K562 (cell line): Measurements from ENCODE around the gene TUB. TPM values are rescaled to one million over a fixed set of nuclear protein-coding genes. Genes with fewer than 3 reads are reported as not detected.

Experiments used
- CBX8 ChIP-seq: fragments of 200-600 bp; sonication (generic); IDR thresholded peaks from 2 replicates; pipeline ENCODE4 v1.6.1; 2012; ENCODE audit warnings: borderline replicate concordance, mixed run types, low read depth, mild to moderate bottlenecking, moderate library complexity, mixed read lengths, low read length, control low read depth, inconsistent platforms; ENCODE audit not compliant: poor library complexity, severe bottlenecking; ENCODE audit errors: extremely low read depth
- CREM ChIP-seq: IDR thresholded peaks from 2 replicates; pipeline ENCODE4 v1.6.1; 2014; ENCODE audit warnings: antibody characterized with exemption, low read depth
- DACH1 ChIP-seq: fragments of 450-650 bp; IDR thresholded peaks from 2 replicates; pipeline ENCODE4 v1.6.1; 2018; ENCODE audit not compliant: partially characterized antibody
- DEAF1 ChIP-seq: fragments of 450-650 bp; formaldehyde crosslinking; IDR thresholded peaks from 2 replicates; pipeline ENCODE4 v1.4.0; 2020; ENCODE audit warnings: mild to moderate bottlenecking, moderate library complexity
- E2F6 ChIP-seq, 2 experiments: IDR thresholded peaks; 2 replicates each; pipeline ENCODE4 v1.6.1; 2011; ENCODE audit warnings: borderline replicate concordance in 1 of 2, control low read depth in 1 of 2, low read depth in 1 of 2, low read length in 1 of 2, mild to moderate bottlenecking in 1 of 2, mixed read lengths in 1 of 2, moderate library complexity in 1 of 2; ENCODE audit not compliant: insufficient read depth in 1 of 2, insufficient read length in 1 of 2, poor library complexity in 1 of 2, severe bottlenecking in 1 of 2; ENCODE audit errors: extremely low read depth in 1 of 2
- EGR1 ChIP-seq: fragments of 450-650 bp; conservative IDR thresholded peaks from 2 replicates; pipeline ENCODE4 v1.6.1; 2017; ENCODE audit warnings: mild to moderate bottlenecking
- ELF2 ChIP-seq: fragments of 250-450 bp; sonication (Bioruptor Pico); IDR thresholded peaks from 2 replicates; pipeline ENCODE4 v1.5.0; 2021; ENCODE audit warnings: mild to moderate bottlenecking
- FOXJ3 ChIP-seq: sonication (generic); formaldehyde crosslinking; IDR thresholded peaks from 2 replicates; pipeline ENCODE4 v1.4.0; 2020; ENCODE audit warnings: mild to moderate bottlenecking, missing genetic modification reagents
- HIVEP1 ChIP-seq: fragments of 250-450 bp; sonication (Bioruptor Pico); IDR thresholded peaks from 2 replicates; pipeline ENCODE4 v1.4.0; 2020; ENCODE audit warnings: mild to moderate bottlenecking
- HSF4 ChIP-seq: fragments of 250-450 bp; sonication (Bioruptor Pico); IDR thresholded peaks from 2 replicates; pipeline ENCODE4 v2.1.2; 2022; ENCODE audit warnings: mild to moderate bottlenecking, moderate library complexity, borderline replicate concordance
- MTA2 ChIP-seq: fragments of 450-650 bp; IDR thresholded peaks from 2 replicates; pipeline ENCODE4 v1.6.1; 2016; ENCODE audit warnings: low read depth
- NFIC ChIP-seq: fragments of 450-650 bp; IDR thresholded peaks from 2 replicates; pipeline ENCODE4 v1.6.1; 2017; ENCODE audit warnings: mild to moderate bottlenecking, inconsistent platforms
- PCBP2 ChIP-seq: fragments of 200-400 bp; formaldehyde crosslinking; IDR thresholded peaks from 2 replicates; pipeline ENCODE4 v1.6.1; 2018; ENCODE audit warnings: low read length, low read depth, mild to moderate bottlenecking, moderate library complexity; ENCODE audit not compliant: poor library complexity, severe bottlenecking
- SMC3 ChIP-seq: conservative IDR thresholded peaks from 2 replicates; pipeline ENCODE4 v1.6.1; 2011; ENCODE audit warnings: low read depth, low read length, improper control_type of control experiment; ENCODE audit not compliant: insufficient read depth
- SP1 ChIP-seq: sonication (generic); formaldehyde crosslinking; IDR thresholded peaks from 2 replicates; pipeline ENCODE4 v1.8.1; 2022; ENCODE audit warnings: mild to moderate bottlenecking, missing genetic modification reagents
- SPI1 ChIP-seq: IDR thresholded peaks from 2 replicates; pipeline ENCODE4 v1.6.1; 2011; ENCODE audit warnings: low read depth, low read length, control low read depth, borderline replicate concordance
- TRIM25 ChIP-seq: fragments of 450-650 bp; IDR thresholded peaks from 2 replicates; pipeline ENCODE4 v1.7.0; 2016; ENCODE audit warnings: borderline replicate concordance
- ZNF347 ChIP-seq: fragments of 450-650 bp; formaldehyde crosslinking; IDR thresholded peaks from 2 replicates; pipeline ENCODE4 v1.4.0; 2020; ENCODE audit warnings: low read depth, mild to moderate bottlenecking, moderate library complexity
- ZNF584 ChIP-seq: fragments of 200-800 bp; sonication (Bioruptor generic); IDR thresholded peaks from 2 replicates; pipeline ENCODE4 v1.6.1; 2016; ENCODE audit warnings: low read depth, mild to moderate bottlenecking, missing genetic modification characterization, missing compliant biosample characterization
- polyA plus RNA-seq, 8 experiments: library from polyadenylated mRNA; depleted of rRNA in 4 of 8; stranded (reverse) in 5 of 8; unstranded in 3 of 8; fragments of >200 nt; fragmentation: Nextera tagmentation in 2 of 8; fragmentation: Illumina TruSeq in 1 of 8; extraction: Ambion mirVana in 2 of 8; extraction: Trizol in 1 of 8; gene quantifications; 2 replicates each; pipeline versions ENCODE4 v1.2.1 to v1.2.3, GENCODE V29; 2011 to 2014; ENCODE audit warnings: inconsistent platforms in 1 of 8, missing spikeins in 1 of 8
- total RNA-seq, 7 experiments: library from RNA; depleted of rRNA in 6 of 7; stranded (reverse); fragments of >200 nt in 6 of 7; fragmentation: Illumina TruSeq in 2 of 7; extraction: Trizol in 2 of 7; gene quantifications; 2 replicates each; pipeline versions ENCODE4 v1.2.1 to v1.2.3, GENCODE V29; 2011 to 2021; ENCODE audit warnings: low replicate concordance in 1 of 7
- TF ChIP-seq, protein P1 (sequence below): fragments of 250-450 bp; sonication (Bioruptor Pico); IDR thresholded peaks from 2 replicates; pipeline ENCODE4 v1.4.0; 2020

Gene TUB
- total and polyA plus RNA-seq, 9 of the 15 experiments (the other 6 are each of a cell fraction or from before 2014, with no cell fraction given): not detected

DNA sequence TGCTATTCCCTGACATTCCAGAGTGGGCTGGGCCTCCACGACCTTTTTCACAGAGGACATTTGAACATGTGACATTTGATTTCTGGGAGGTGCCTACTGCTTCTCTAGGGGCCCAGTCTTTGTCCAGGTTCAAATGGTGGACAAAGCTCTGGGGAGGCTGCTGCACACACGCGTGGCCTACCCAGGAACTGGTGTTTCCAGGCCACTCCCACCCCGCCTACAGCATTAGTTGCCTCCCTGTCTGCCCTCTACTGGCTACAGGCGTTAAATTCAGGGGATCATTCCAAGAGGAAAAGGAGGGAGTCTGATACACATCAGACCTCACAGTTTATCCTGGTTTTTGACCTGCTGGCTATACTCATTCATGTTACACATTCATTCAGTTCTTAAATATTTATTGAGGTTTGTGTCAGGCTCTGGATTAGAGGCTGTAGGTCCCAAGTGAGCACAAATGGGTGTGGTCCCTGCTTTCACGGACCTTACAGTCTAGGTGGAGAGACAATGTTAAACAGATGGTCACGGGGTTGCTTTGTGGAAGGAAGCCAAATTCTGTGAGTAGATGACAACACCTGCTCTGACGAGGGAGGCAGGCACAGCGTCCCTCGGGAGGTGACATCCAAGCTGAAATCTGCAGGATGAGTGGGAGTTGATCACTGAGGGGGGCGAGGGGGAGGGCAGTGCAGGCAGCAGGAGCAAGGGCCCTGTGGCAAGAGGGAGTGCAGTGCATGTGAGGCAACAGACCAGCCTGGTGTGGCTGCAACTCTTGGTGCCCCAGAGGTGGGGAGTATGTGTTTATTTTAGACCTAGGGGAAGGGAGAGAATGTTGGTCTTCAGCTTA is 11.8 kb downstream of the TUB start (continued):
- TF ChIP-seq FOXJ3 (CRISPR knock-in tag) (no peak), SMC3 (peak; percentile 44; the same call in 1 of the 2 replicates), PCBP2 (no peak), CREM (0 out of 2 replicates have a peak, but pooled peaks have one; percentile 14), NFIC (no peak), ELF2 (CRISPR knock-in tag) (no peak), TRIM25 (no peak), CBX8 (no peak), ZNF347 (CRISPR knock-in tag) (no peak), SPI1 (no peak), DEAF1 (CRISPR knock-in tag) (0 out of 2 replicates have a peak, but pooled peaks have one; percentile 4), MTA2 (no peak), HIVEP1 (CRISPR knock-in tag) (no peak), E2F6 (IDR thresholded peaks at IDR 0.05; ENCODE audit: borderline replicate concordance in 1 of 2, extremely low read depth in 1 of 2, insufficient read depth in 1 of 2, insufficient read length in 1 of 2, low read depth in 1 of 2, low read length in 1 of 2, poor library complexity in 1 of 2, severe bottlenecking in 1 of 2) (peak in 1 of 2 experiments; percentile 57), ZNF584 (CRISPR knock-in tag) (no peak), EGR1 (0 out of 2 replicates have a peak, but pooled peaks have one; percentile 41), DACH1 (no peak), HSF4 (CRISPR knock-in tag) (no peak), SP1 (CRISPR knock-in tag) (no peak)
- TF ChIP-seq, protein P1, sequence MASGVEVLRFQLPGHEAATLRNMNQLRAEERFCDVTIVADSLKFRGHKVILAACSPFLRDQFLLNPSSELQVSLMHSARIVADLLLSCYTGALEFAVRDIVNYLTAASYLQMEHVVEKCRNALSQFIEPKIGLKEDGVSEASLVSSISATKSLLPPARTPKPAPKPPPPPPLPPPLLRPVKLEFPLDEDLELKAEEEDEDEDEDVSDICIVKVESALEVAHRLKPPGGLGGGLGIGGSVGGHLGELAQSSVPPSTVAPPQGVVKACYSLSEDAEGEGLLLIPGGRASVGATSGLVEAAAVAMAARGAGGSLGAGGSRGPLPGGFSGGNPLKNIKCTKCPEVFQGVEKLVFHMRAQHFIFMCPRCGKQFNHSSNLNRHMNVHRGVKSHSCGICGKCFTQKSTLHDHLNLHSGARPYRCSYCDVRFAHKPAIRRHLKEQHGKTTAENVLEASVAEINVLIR: no peak
